OCI-LY1 (cell line): ENCODE measurements around the gene PTPRS.

Experiments
- H2AFZ ChIP-seq: fragments of 200-600 bp; sonication (generic), shearing (Covaris generic); 2 replicates; pipeline ENCODE4 v1.6.0; 2014; ENCODE audit warnings: antibody characterized with exemption, mild to moderate bottlenecking, low read length
- H3F3A ChIP-seq: fragments of 200-600 bp; sonication (generic), shearing (Covaris generic); 2 replicates; pipeline ENCODE4 v1.6.0; 2014; ENCODE audit warnings: mild to moderate bottlenecking, antibody characterized with exemption, low read length, moderate library complexity; ENCODE audit not compliant: insufficient read depth
- H3K27ac ChIP-seq: fragments of 200-600 bp; sonication (generic); 2 replicates; pipeline ENCODE4 v1.5.1; 2014; ENCODE audit warnings: low read length, mixed run types, mild to moderate bottlenecking, low read depth; ENCODE audit not compliant: poor library complexity, severe bottlenecking
- H3K27me3 ChIP-seq: fragments of 200-600 bp; sonication (generic); 2 replicates; pipeline ENCODE4 v1.6.0; 2014; ENCODE audit warnings: antibody characterized with exemption, mild to moderate bottlenecking, low read length, moderate library complexity; ENCODE audit not compliant: insufficient read depth
- H3K36me3 ChIP-seq: fragments of 200-600 bp; sonication (generic); 2 replicates; pipeline ENCODE4 v1.6.1; 2014; ENCODE audit warnings: mild to moderate bottlenecking, antibody characterized with exemption, low read length, moderate library complexity, mixed read lengths; ENCODE audit not compliant: insufficient read depth
- H3K4me1 ChIP-seq: fragments of 200-600 bp; sonication (generic); 2 replicates; pipeline ENCODE4 v1.5.1; 2014; ENCODE audit warnings: mild to moderate bottlenecking, low read length, moderate library complexity; ENCODE audit not compliant: insufficient read depth, severe bottlenecking
- H3K4me2 ChIP-seq: fragments of 200-600 bp; sonication (generic), shearing (Covaris generic); 2 replicates; pipeline ENCODE4 v1.6.1; 2014; ENCODE audit warnings: low read length
- H3K4me3 ChIP-seq: fragments of 200-600 bp; sonication (generic); 2 replicates; pipeline ENCODE4 v1.5.1; 2014; ENCODE audit warnings: low read length, low read depth, mild to moderate bottlenecking, mixed read lengths; ENCODE audit not compliant: poor library complexity, severe bottlenecking
- H3K79me2 ChIP-seq: fragments of 200-600 bp; shearing (Covaris generic); 2 replicates; pipeline ENCODE4 v1.6.1; 2016; ENCODE audit warnings: mixed run types, low read length, mixed read lengths; ENCODE audit not compliant: insufficient read depth
- H3K9ac ChIP-seq: fragments of 200-600 bp; sonication (generic), shearing (Covaris generic); 2 replicates; pipeline ENCODE4 v1.6.1; 2014; ENCODE audit warnings: mild to moderate bottlenecking, low read length, mixed read lengths
- H3K9me2 ChIP-seq: fragments of 200-600 bp; sonication (generic), shearing (Covaris generic); 2 replicates; pipeline ENCODE4 v1.6.1; 2014; ENCODE audit warnings: low read depth, mild to moderate bottlenecking, low read length, mixed read lengths
- H3K9me3 ChIP-seq: fragments of 200-600 bp; shearing (Covaris generic); 2 replicates; pipeline ENCODE4 v1.6.1; 2014; ENCODE audit warnings: low read length, mixed read lengths
- H4K20me1 ChIP-seq: fragments of 200-600 bp; sonication (generic), shearing (Covaris generic); 2 replicates; pipeline ENCODE4 v1.6.0; 2016; ENCODE audit warnings: mild to moderate bottlenecking, low read length; ENCODE audit not compliant: insufficient read depth
- CTCF ChIP-seq: fragments of 200-600 bp; sonication (generic), shearing (Covaris generic); IDR thresholded peaks from 2 replicates; pipeline ENCODE4 v1.5.1; 2017; ENCODE audit warnings: mild to moderate bottlenecking, antibody characterized with exemption, low read length, moderate library complexity, mixed read lengths
- EZH2 ChIP-seq: fragments of 200-600 bp; sonication (generic), shearing (Covaris generic); IDR thresholded peaks from 2 replicates; pipeline ENCODE4 v1.8.0; 2017; ENCODE audit warnings: borderline replicate concordance, mixed run types, mild to moderate bottlenecking, antibody characterized with exemption, low read length, moderate library complexity, mixed read lengths

Gene PTPRS

GRCh38 chr19:5355076-5355475, 14.5 kb upstream of the PTPRS start:
- Histone ChIP-seq H3K4me2 (no peak overlapping the region), H3K36me3 (no peaks in the 10 kb centered on the region), H3K27me3 (no peaks in the 10 kb centered on the region), H3K9me3 (no peaks in the 10 kb centered on the region), H2AFZ (no peak overlapping the region), H3K9ac (no peak overlapping the region), H3K4me1 (no peaks in the 10 kb centered on the region), H3K4me3 (no peak overlapping the region), H3K9me2 (no peaks in the 10 kb centered on the region), H3K79me2 (no peaks in the 10 kb centered on the region), H3K27ac (no peak overlapping the region), H3F3A (no peaks in the 10 kb centered on the region), H4K20me1 (no peaks in the 10 kb centered on the region)
- TF ChIP-seq EZH2 (no peak), CTCF (no peak)

GRCh38 chr19:5354403-5354802, 13.8 kb upstream of the PTPRS start:
- no peaks in the 10 kb centered on the region for H4K20me1 ChIP-seq

GRCh38 chr19:5352229-5352763, 11.7 kb upstream of the PTPRS start:
- Histone ChIP-seq H3K4me1 (no peaks in the 10 kb centered on the region), H4K20me1 (no peaks in the 10 kb centered on the region), H3K9me3 (no peaks in the 10 kb centered on the region), H3K27me3 (no peaks in the 10 kb centered on the region), H3K36me3 (no peaks in the 10 kb centered on the region), H3K4me2 (no peak overlapping the region), H3F3A (no peaks in the 10 kb centered on the region), H3K9ac (no peak overlapping the region), H3K79me2 (no peaks in the 10 kb centered on the region), H3K4me3 (no peak overlapping the region), H2AFZ (no peak overlapping the region), H3K9me2 (no peaks in the 10 kb centered on the region), H3K27ac (no peak overlapping the region)
- TF ChIP-seq EZH2 (no peak), CTCF (no peak)

More at GRCh38 chr19:5354403-5354802, 13.8 kb upstream of the PTPRS start:
- no peaks in the 10 kb centered on the region for H3K36me3 ChIP-seq
- H3K79me2 ChIP-seq = no peaks in the 10 kb centered on the region
- H3K9me3 ChIP-seq = no peaks in the 10 kb centered on the region
- H3F3A ChIP-seq = no peaks in the 10 kb centered on the region
- H3K4me1 ChIP-seq = no peaks in the 10 kb centered on the region
- H3K27me3 ChIP-seq = no peaks in the 10 kb centered on the region
- H3K27ac ChIP-seq = no peak overlapping the region
- no peak overlapping the region for H3K4me2 ChIP-seq
- H2AFZ ChIP-seq = no peak overlapping the region
- TF ChIP-seq CTCF (peak; percentile 30; the same call in 1 of the 2 replicates), EZH2 (no peak)
- H3K9ac ChIP-seq = no peak overlapping the region
- H3K9me2 ChIP-seq = no peaks in the 10 kb centered on the region
- H3K4me3 ChIP-seq = no peak overlapping the region
